Effector memory CD4-positive, alpha-beta T cell (primary cell): ENCODE measurements around the gene C1QTNF4.
"Not testable (repeated sequence)": the region's sequence is repeated elsewhere in the genome, so short reads cannot be mapped to it uniquely, and the experiment has no call there.

Experiments used
- DNase-seq, 3 donors: peaks; one replicate each; pipeline ENCODE4 v3.0.0-alpha.2; 2020
- H3K27ac ChIP-seq: 2 replicates; pipeline ENCODE4 v1.7.0; 2013; ENCODE audit warnings: mild to moderate bottlenecking, low read length, moderate library complexity; ENCODE audit not compliant: insufficient read depth, poor library complexity, severe bottlenecking
- H3K27me3 ChIP-seq: replicated peaks from 2 replicates; pipeline ENCODE4 v1.7.0; 2013; ENCODE audit warnings: mild to moderate bottlenecking, low read length; ENCODE audit not compliant: insufficient read depth, control insufficient read depth, poor library complexity, severe bottlenecking
- H3K36me3 ChIP-seq: 2 replicates; pipeline ENCODE4 v1.7.0; 2013; ENCODE audit warnings: mild to moderate bottlenecking, low read length, moderate library complexity; ENCODE audit not compliant: control insufficient read depth, insufficient read depth
- H3K4me1 ChIP-seq: 2 replicates; pipeline ENCODE4 v1.7.0; 2013; ENCODE audit warnings: low read length, mild to moderate bottlenecking; ENCODE audit not compliant: control insufficient read depth, insufficient read depth, poor library complexity, severe bottlenecking
- H3K4me3 ChIP-seq: 2 replicates; pipeline ENCODE4 v1.7.0; 2013; ENCODE audit warnings: low read length, low read depth, mild to moderate bottlenecking; ENCODE audit not compliant: insufficient read depth, poor library complexity, severe bottlenecking
- H3K9me3 ChIP-seq: 2 replicates; pipeline ENCODE4 v1.7.0; 2013; ENCODE audit warnings: mild to moderate bottlenecking, low read length, moderate library complexity; ENCODE audit not compliant: control insufficient read depth
- total RNA-seq, 3 donors: gene quantifications; one replicate each; lab custom pipeline; 2026; lab: John Stamatoyannopoulos, UW

C1QTNF4 gene
- total RNA-seq: 0 to 0.35 (median 0.19) reads per million in 3 donors

- Histone ChIP-seq H3K4me1 (no peaks in the 10 kb centered on the region), H3K9me3 (no peaks in the 10 kb centered on the region), H3K27me3 (peaks cover 14% of the 10 kb centered on the region), H3K4me3 (no peak within 1 kb of the TSS), H3K36me3 (no peaks in the 10 kb centered on the region), H3K27ac (no peak within 1 kb of the TSS)
- DNase-seq: no peak
Measured at GRCh38 chr11:47593934-47594855, at the start of gene C1QTNF4. TSS of gene C1QTNF4 (minus strand) at chr11:47594411. CDS start at chr11:47590810, 3,601 bp downstream.

GRCh38 chr11:47642099-47642855, 48.1 kb upstream of the C1QTNF4 start, which contains the start of gene MTCH2:
TSS of gene MTCH2 (minus strand) at chr11:47642559. CDS start at chr11:47642465, 94 bp downstream.
- Histone ChIP-seq H3K27ac (peak within 1 kb of the TSS; percentile 80), H3K9me3 (no peaks in the 10 kb centered on the region), H3K36me3 (peaks cover 10% of the 10 kb centered on the region), H3K4me1 (peaks cover 7% of the 10 kb centered on the region), H3K4me3 (peak within 1 kb of the TSS; percentile 66), H3K27me3 (no peaks in the 10 kb centered on the region)
- DNase-seq: peak; percentile 93 to 94 (median 94)

GRCh38 chr11:47641600-47642098, 47.4 kb upstream of the C1QTNF4 start:
- peaks cover 10% of the 10 kb centered on the region for H3K36me3 ChIP-seq
- no peak for DNase-seq
- H3K4me1 ChIP-seq: peaks cover 7% of the 10 kb centered on the region
- H3K4me3 ChIP-seq: peak overlapping the region; percentile 66
- H3K27me3 ChIP-seq: no peaks in the 10 kb centered on the region
- no peaks in the 10 kb centered on the region for H3K9me3 ChIP-seq
- H3K27ac ChIP-seq: peak overlapping the region; percentile 80

- not testable (repeated sequence) for H3K9me3 ChIP-seq, H3K4me3 ChIP-seq, H3K27me3 ChIP-seq, H3K4me1 ChIP-seq, DNase-seq, H3K27ac ChIP-seq
- peaks cover 11% of the 10 kb centered on the region for H3K36me3 ChIP-seq
Measured at GRCh38 chr11:47640506-47640905, 46.3 kb upstream of the C1QTNF4 start.

GRCh38 chr11:47636331-47636730, 42.1 kb upstream of the C1QTNF4 start:
- DNase-seq, H3K4me3 ChIP-seq, H3K27me3 ChIP-seq, H3K4me1 ChIP-seq, H3K27ac ChIP-seq, H3K9me3 ChIP-seq: not testable (repeated sequence)
- peaks cover 35% of the 10 kb centered on the region for H3K36me3 ChIP-seq

- Histone ChIP-seq H3K9me3 (no peaks in the 10 kb centered on the region), H3K4me3 (no peak overlapping the region), H3K27me3 (no peaks in the 10 kb centered on the region), H3K4me1 (no peaks in the 10 kb centered on the region), H3K27ac (no peak overlapping the region), H3K36me3 (peaks cover 66% of the 10 kb centered on the region)
- no peak for DNase-seq
Measured at GRCh38 chr11:47631473-47631872, 37.3 kb upstream of the C1QTNF4 start.

- Histone ChIP-seq H3K36me3 (peaks cover 66% of the 10 kb centered on the region), H3K4me1 (no peaks in the 10 kb centered on the region), H3K27ac (no peak overlapping the region), H3K9me3 (no peaks in the 10 kb centered on the region), H3K4me3 (no peak overlapping the region), H3K27me3 (no peaks in the 10 kb centered on the region)
- no peak for DNase-seq
Measured at GRCh38 chr11:47628026-47628425, 33.8 kb upstream of the C1QTNF4 start.

GRCh38 chr11:47626234-47626633, 32.0 kb upstream of the C1QTNF4 start:
- Histone ChIP-seq H3K4me1 (no peaks in the 10 kb centered on the region), H3K36me3 (peaks cover 74% of the 10 kb centered on the region), H3K9me3 (no peaks in the 10 kb centered on the region), H3K27ac (no peak overlapping the region), H3K27me3 (no peaks in the 10 kb centered on the region), H3K4me3 (no peak overlapping the region)
- no peak for DNase-seq

GRCh38 chr11:47620836-47621378, 26.7 kb upstream of the C1QTNF4 start:
- DNase-seq: no peak
- Histone ChIP-seq H3K4me1 (no peaks in the 10 kb centered on the region), H3K4me3 (no peak overlapping the region), H3K36me3 (peaks cover 52% of the 10 kb centered on the region), H3K9me3 (no peaks in the 10 kb centered on the region), H3K27ac (no peak overlapping the region), H3K27me3 (no peaks in the 10 kb centered on the region)
